HPDE6-E6E7 (cell line): ENCODE measurements around the gene EEA1.
"Not testable (repeated sequence)": the region's sequence is repeated elsewhere in the genome, so short reads cannot be mapped to it uniquely, and the experiment has no call there.

Experiments
- DNase-seq: peaks from one replicate; pipeline ENCODE4 v3.0.0; 2011; ENCODE audit warnings: missing footprints; ENCODE audit errors: extremely low spot score

EEA1 gene

GRCh38 chr12:92749691-92750090 is 179.4 kb downstream of the EEA1 start:
- not testable (repeated sequence) for DNase-seq

- DNase-seq, result no peak
Measured at GRCh38 chr12:92747151-92747550, 181.9 kb downstream of the EEA1 start.

- DNase-seq, result peak; percentile 84
Measured at GRCh38 chr12:92745856-92746550, 183.1 kb downstream of the EEA1 start.

- DNase-seq, result no peak
Measured at GRCh38 chr12:92743026-92743425, 186.1 kb downstream of the EEA1 start.

- DNase-seq, result no peak
Measured at GRCh38 chr12:92740411-92740810, 188.7 kb downstream of the EEA1 start.

GRCh38 chr12:92739113-92739512 is 190.0 kb downstream of the EEA1 start:
- DNase-seq, result no peak

- no peak for DNase-seq
Measured at GRCh38 chr12:92737855-92738850, 190.9 kb downstream of the EEA1 start.

- DNase-seq, result no peak
Measured at GRCh38 chr12:92736605-92737004, 192.5 kb downstream of the EEA1 start.

- DNase-seq, result peak; percentile 33
Measured at GRCh38 chr12:92735131-92735721, 193.9 kb downstream of the EEA1 start.

GRCh38 chr12:92733661-92734060 is 195.4 kb downstream of the EEA1 start:
- DNase-seq, result no peak

GRCh38 chr12:92733181-92733580 is 195.9 kb downstream of the EEA1 start:
- no peak for DNase-seq

GRCh38 chr12:92732716-92733115 is 196.4 kb downstream of the EEA1 start:
- no peak for DNase-seq

- no peak for DNase-seq
Measured at GRCh38 chr12:92732216-92732615, 196.9 kb downstream of the EEA1 start.

GRCh38 chr12:92730758-92731157 is 198.3 kb downstream of the EEA1 start:
- no peak for DNase-seq

- DNase-seq, result no peak
Measured at GRCh38 chr12:92729773-92730305, 199.3 kb downstream of the EEA1 start.

- no peak for DNase-seq
Measured at GRCh38 chr12:92726850-92727249, 202.2 kb downstream of the EEA1 start.

- no peak for DNase-seq
Measured at GRCh38 chr12:92722897-92723296, 206.2 kb downstream of the EEA1 start.

- DNase-seq, result no peak
Measured at GRCh38 chr12:92721656-92722055, 207.4 kb downstream of the EEA1 start.

GRCh38 chr12:92721130-92721529 is 208.0 kb downstream of the EEA1 start:
- no peak for DNase-seq
